GM10266 (cell line): ENCODE data around the gene CCT6A.
"Not testable (repeated sequence)": the region's sequence is repeated elsewhere in the genome, so short reads cannot be mapped to it uniquely, and the experiment has no call there.

Experiments
- DNase-seq: peaks from one replicate; pipeline ENCODE4 v3.0.0; 2012; ENCODE audit errors: extremely low spot score
- TF ChIP-seq, protein P1 (sequence below): IDR thresholded peaks from 2 replicates; pipeline ENCODE4 v1.5.1; 2012; ENCODE audit warnings: mild to moderate bottlenecking, low read depth; ENCODE audit not compliant: control insufficient read depth, insufficient read depth; ENCODE audit errors: missing control alignments

CCT6A gene

DNA sequence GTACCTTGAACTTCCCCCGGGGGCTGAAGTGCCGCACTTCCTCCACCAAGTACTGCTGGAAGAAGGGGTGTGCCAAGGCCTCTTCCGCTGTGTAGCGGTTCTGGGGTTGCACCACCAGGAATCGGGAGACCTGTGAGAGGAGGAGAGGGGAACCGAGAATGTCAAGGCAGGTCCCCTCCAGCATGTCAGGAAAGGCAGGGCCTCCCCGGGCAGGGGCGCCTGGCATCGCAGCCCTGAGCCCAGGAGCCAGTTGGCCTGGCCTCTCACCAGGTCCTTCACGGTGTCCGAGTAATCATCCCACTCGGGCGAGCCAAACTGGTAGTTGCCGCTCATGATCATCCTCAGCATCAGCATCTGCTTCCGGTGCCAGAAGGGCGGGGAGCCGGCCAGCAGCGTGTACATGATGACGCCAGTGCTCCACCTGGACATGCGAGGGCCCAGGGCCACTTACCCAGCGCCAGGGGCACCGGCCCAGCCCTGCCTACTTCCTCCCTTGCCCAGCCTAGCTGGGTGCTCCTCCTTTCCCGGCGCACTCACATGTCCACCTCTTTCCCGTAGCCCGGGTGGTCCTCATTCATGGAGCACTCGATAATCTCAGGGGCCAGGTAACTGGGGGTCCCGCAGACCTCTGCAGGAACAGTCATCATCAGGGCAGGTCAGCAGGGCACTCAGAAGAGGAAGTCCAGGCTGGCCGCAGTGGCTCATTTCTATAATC lies 30.2 kb downstream of the CCT6A start:
- TF ChIP-seq, protein P1, sequence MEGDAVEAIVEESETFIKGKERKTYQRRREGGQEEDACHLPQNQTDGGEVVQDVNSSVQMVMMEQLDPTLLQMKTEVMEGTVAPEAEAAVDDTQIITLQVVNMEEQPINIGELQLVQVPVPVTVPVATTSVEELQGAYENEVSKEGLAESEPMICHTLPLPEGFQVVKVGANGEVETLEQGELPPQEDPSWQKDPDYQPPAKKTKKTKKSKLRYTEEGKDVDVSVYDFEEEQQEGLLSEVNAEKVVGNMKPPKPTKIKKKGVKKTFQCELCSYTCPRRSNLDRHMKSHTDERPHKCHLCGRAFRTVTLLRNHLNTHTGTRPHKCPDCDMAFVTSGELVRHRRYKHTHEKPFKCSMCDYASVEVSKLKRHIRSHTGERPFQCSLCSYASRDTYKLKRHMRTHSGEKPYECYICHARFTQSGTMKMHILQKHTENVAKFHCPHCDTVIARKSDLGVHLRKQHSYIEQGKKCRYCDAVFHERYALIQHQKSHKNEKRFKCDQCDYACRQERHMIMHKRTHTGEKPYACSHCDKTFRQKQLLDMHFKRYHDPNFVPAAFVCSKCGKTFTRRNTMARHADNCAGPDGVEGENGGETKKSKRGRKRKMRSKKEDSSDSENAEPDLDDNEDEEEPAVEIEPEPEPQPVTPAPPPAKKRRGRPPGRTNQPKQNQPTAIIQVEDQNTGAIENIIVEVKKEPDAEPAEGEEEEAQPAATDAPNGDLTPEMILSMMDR: no peak
- DNase-seq: no peak

DNA sequence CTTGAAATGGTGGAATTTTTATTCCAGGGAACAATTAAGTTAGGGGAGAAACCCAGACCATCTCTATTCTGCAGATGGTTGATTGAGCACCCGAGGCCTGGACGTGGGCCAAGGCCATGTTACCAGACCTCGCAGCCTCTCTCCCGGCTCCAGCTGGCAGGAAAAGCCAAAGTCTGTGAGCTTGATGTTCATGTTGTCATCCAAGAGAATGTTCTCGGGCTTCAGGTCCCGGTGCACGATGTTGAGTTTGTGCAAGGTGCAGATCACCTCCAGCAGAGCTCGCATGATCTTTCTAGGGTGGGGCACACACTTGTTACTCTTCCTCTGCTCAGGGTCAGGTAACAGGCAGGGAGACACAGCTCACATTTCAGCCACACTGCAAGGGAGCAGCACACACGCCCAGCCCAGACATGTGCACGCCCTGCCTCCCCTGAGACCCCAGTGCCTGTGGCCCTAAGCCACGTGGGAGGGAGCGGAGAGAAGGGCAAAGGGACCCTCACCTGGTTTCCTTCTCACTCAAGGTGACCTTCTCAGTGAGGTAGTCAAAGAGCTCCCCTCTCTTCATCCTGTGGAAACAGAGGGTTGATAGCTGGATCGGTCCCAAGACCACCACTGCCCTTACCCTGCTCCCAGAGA lies 31.7 kb downstream of the CCT6A start:
- TF ChIP-seq, protein P1: no peak
- DNase-seq: no peak

DNA sequence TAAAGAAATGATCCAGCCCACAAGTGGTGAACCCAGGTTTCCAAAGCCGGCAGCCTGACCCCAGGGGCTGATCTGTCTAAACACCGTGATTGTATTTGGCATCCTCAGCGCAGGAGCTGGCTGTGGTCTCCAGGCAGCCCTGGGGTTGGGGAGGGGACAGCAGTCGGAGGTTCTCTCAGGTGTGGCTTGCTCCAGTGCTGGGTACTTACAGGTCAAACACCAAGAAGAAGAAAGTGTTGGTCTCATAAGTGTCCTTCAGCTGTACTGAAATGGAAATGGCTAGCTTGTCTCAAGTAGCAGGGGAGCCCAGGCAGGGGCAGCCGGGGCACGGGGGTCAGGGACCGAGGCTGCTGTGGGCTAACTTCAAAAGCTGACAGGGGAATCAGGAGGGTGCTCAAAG lies 35.2 kb downstream of the CCT6A start:
- DNase-seq: no peak
- TF ChIP-seq, protein P1: no peak

DNA sequence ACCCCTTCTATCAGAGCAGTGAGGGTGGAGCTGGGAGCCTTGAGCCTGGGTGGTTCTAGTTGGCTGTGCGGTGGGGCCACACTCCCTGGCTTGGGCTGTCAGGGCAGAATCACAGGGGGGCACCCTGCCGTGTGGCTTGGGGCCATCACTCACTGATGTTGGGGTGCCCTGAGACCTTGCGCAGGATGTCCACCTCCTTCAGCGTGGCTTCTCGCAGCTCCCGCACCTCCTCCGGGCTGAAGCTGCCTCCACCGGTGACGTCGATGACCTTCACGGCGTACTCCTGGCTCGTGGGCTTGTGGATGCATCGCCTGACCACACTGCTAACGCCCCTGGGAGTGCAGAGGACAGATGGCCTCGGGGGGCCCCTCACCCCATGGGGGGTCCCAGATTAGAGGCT lies 35.9 kb downstream of the CCT6A start:
- TF ChIP-seq, protein P1: no peak
- no peak for DNase-seq

DNA sequence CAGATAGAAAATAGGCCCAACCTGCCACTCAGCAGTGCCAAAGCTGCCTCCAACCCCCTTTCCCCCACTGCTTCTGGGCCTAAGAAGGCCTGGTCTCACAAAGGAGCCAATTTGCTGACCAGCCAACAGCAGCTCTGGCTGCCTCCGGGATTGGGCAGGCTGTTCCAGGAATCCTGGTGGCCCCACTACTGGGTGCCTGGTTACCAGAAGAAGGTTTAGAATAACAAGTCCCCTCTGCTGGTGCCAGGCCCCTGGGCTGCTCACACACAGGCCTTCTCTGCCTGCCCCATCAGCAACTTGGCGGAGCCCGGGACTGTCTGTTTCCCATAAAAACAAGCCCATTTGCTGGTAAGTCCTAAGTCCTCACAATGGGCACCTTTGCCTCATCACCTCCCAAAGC lies 40.0 kb downstream of the CCT6A start:
- DNase-seq: no peak
- TF ChIP-seq, protein P1: no peak

DNA sequence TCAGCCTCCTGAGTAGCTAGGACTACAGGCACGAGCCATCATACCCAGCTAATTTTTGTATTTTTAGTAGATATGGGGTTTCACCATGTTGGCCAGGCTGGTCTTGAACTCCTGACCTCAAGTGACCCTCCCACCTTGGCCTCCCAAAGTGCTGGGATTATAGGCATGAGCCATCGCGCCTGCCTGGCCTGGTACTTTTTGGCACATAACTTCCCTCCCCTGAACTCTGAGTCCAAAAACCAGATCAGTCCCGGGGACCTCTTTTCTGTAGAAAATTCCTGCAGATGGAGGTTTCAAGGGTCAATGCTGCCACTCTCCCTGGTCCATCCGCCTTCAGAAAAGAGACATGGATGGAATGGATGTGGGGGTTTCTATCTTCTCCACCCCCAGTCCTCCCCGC lies 40.8 kb downstream of the CCT6A start:
- not testable (repeated sequence) for DNase-seq

DNA sequence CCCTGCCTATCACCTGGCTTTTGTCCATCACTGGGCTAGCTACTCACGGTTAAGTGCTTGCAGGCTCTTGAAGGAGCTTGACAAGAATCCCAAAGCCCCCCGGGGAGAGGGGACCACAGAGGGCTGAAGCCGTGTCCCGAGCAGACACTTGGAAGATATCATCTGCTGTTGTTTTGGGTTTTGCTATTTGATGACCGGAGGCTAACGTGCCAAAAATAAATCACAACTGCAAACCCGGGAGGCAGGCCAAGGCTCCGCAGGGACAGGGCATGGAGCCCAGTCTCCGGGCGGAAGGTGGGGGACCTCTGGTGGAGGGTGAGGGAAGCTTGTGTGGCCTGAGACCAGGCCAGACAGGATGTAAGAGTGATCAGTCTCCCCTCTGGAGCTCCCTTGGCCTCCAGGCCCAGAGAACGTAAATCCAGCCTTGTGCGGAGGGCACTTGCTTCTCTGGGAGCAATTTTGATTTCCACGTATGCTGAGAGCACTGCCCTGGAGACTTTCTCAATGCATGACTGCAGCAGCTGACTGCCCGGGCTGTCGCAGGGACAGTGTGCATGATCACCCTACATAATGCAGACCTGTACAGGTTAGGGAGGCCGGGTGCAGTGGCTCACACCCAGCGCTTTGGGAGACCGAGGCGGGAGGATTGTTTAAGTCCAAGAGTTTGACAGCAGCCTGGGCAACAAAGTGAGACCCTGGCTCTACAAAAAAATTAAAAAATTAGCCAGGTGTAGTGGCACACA lies 41.4 kb downstream of the CCT6A start, which contains the start of gene PHKG1:
TSS of gene PHKG1 (minus strand) at position 164 of the 743 bp plus-strand sequence. CDS start 4,011 bp downstream, outside the sequence.
- DNase-seq: no peak
- TF ChIP-seq, protein P1: no peak
